Measurements from ENCODE around the gene TSPAN14. TPM values are rescaled to one million over a fixed set of nuclear protein-coding genes. Genes with fewer than 3 reads are reported as not detected.
A peak's percentile ranks its signal among the peaks of the same experiment; 100 is the strongest.

TSPAN14 gene
- total RNA-seq (100 to 1,000 TPM; 167 to 168 TPM), total RNA-seq (32.6 to 452 (median 180) reads per million in 172 experiments)
- 131 TPM for polyA plus RNA-seq (2013, experiment 1 of 2)
- polyA plus RNA-seq (2013, experiment 2 of 2): 122 TPM

- Mint-ChIP-seq H3K36me3 (ENCODE audit: low read depth) (peaks cover 36% of the 10 kb centered on the region), H3K27ac (peak within 1 kb of the TSS; percentile 92), H3K4me1 (ENCODE audit: low read depth) (peaks cover 37% of the 10 kb centered on the region), H3K27me3 (no peaks in the 10 kb centered on the region), H3K9me3 (no peaks in the 10 kb centered on the region), H3K4me3 (peak within 1 kb of the TSS; percentile 95)
- peak; percentile 50 to 90 (median 76) for DNase-seq
- ATAC-seq (ENCODE audit: poor library complexity): peak; percentile 61
- no peak for TF ChIP-seq CTCF (IDR thresholded peaks at IDR 0.05)
- no peaks in the 10 kb centered on the region for H3K9me3 ChIP-seq (ENCODE audit: control insufficient read depth in 1 of 2, insufficient read depth in 1 of 2, low read length in 2 of 2)
- peak within 1 kb of the TSS; percentile 97 for H3K4me3 ChIP-seq (ENCODE audit: low read length)
- intact Hi-C loops (cut with DNase I, micrococcal nuclease): loop anchor here in 1 of 2 experiments (2.0 kb wide), 1 partner anchor 33 kb away; no protein-coding TSS in a partner anchor
- POLR2A ChIA-PET: interaction anchor here (0.6 to 21.7 kb wide), 9 partner anchors 10 to 54 kb away, joined by 3 to 420 read pairs (median 7); no protein-coding TSS in a partner anchor
- CTCF ChIA-PET: interaction anchor here (1.3 to 19.9 kb wide), 3 partner anchors 9 to 47 kb away, joined by 4 to 250 read pairs (median 7); no protein-coding TSS in a partner anchor
- no peaks in the 10 kb centered on the region for H3K27me3 ChIP-seq (ENCODE audit: control insufficient read depth in 1 of 2, insufficient read depth in 2 of 2, low read length in 2 of 2)
- H3K36me3 ChIP-seq (ENCODE audit: insufficient read depth, low read length): no peaks in the 10 kb centered on the region
- H3K4me1 ChIP-seq (ENCODE audit: insufficient read depth, low read length): peaks cover 48% of the 10 kb centered on the region
- H3K27ac ChIP-seq (ENCODE audit: low read depth in 1 of 2, low read length in 2 of 2): peak within 1 kb of the TSS; percentile 67 to 80
Observed at GRCh38 chr10:80453842-80454512, at the start of gene TSPAN14. Gene TSPAN14, plus strand, starts transcription at chr10:80454310. Its CDS starts 34,924 bp downstream, at chr10:80489234.

- Histone ChIP-seq H3K27me3 (ENCODE audit: control insufficient read depth in 1 of 2, insufficient read depth in 2 of 2, low read length in 2 of 2) (no peaks in the 10 kb centered on the region), H3K36me3 (ENCODE audit: insufficient read depth, low read length) (no peaks in the 10 kb centered on the region), H3K27ac (ENCODE audit: low read depth in 1 of 2, low read length in 2 of 2) (no peak overlapping the region), H3K9me3 (ENCODE audit: control insufficient read depth in 1 of 2, insufficient read depth in 1 of 2, low read length in 2 of 2) (no peaks in the 10 kb centered on the region), H3K4me1 (ENCODE audit: insufficient read depth, low read length) (peaks cover 19% of the 10 kb centered on the region), H3K4me3 (ENCODE audit: low read length) (no peak overlapping the region)
- H3K36me3 Mint-ChIP-seq (ENCODE audit: low read depth): peaks cover 4% of the 10 kb centered on the region
- CTCF ChIA-PET: interaction anchor here (0.6 to 1.8 kb wide), 5 partner anchors 8 to 101 kb away, joined by 3 to 7 read pairs (median 5); no protein-coding TSS in a partner anchor
- POLR2A ChIA-PET: interaction anchor here (1.5 kb wide), 1 partner anchor 94 kb away, joined by 4 read pairs; no protein-coding TSS in a partner anchor
- TF ChIP-seq CTCF (IDR thresholded peaks at IDR 0.05): no peak
- no peaks in the 10 kb centered on the region for H3K9me3 Mint-ChIP-seq
- ATAC-seq (ENCODE audit: poor library complexity) (no peak), DNase-seq (no peak)
- peaks cover 21% of the 10 kb centered on the region for H3K4me1 Mint-ChIP-seq (ENCODE audit: low read depth)
- no peak overlapping the region for H3K4me3 Mint-ChIP-seq
- H3K27ac Mint-ChIP-seq: no peak overlapping the region
- intact Hi-C loops (cut with DNase I, micrococcal nuclease): no loop called here
- no peaks in the 10 kb centered on the region for H3K27me3 Mint-ChIP-seq
Observed at GRCh38 chr10:80405035-80405434, 49.1 kb upstream of the TSPAN14 start.

- no peak overlapping the region for H3K4me3 Mint-ChIP-seq
- no peak overlapping the region for H3K27ac ChIP-seq (ENCODE audit: low read depth in 1 of 2, low read length in 2 of 2)
- intact Hi-C loops (cut with DNase I, micrococcal nuclease): no loop called here
- no peak overlapping the region for H3K27ac Mint-ChIP-seq
- no peak overlapping the region for H3K4me3 ChIP-seq (ENCODE audit: low read length)
- H3K36me3 ChIP-seq (ENCODE audit: insufficient read depth, low read length): no peaks in the 10 kb centered on the region
- no peaks in the 10 kb centered on the region for H3K9me3 Mint-ChIP-seq
- no peaks in the 10 kb centered on the region for H3K27me3 Mint-ChIP-seq
- no peaks in the 10 kb centered on the region for H3K27me3 ChIP-seq (ENCODE audit: control insufficient read depth in 1 of 2, insufficient read depth in 2 of 2, low read length in 2 of 2)
- ATAC-seq (ENCODE audit: poor library complexity): no peak
- CTCF ChIA-PET: interaction anchor here (0.6 to 1.8 kb wide), 5 partner anchors 9 to 100 kb away, joined by 3 to 7 read pairs (median 5); no protein-coding TSS in a partner anchor
- no peak for DNase-seq
- TF ChIP-seq CTCF (IDR thresholded peaks at IDR 0.05): no peak
- peaks cover 4% of the 10 kb centered on the region for H3K36me3 Mint-ChIP-seq (ENCODE audit: low read depth)
- peaks cover 19% of the 10 kb centered on the region for H3K4me1 ChIP-seq (ENCODE audit: insufficient read depth, low read length)
- H3K4me1 Mint-ChIP-seq (ENCODE audit: low read depth): peaks cover 26% of the 10 kb centered on the region
- H3K9me3 ChIP-seq (ENCODE audit: control insufficient read depth in 1 of 2, insufficient read depth in 1 of 2, low read length in 2 of 2): no peaks in the 10 kb centered on the region
- POLR2A ChIA-PET: interaction anchor here (1.5 kb wide), 1 partner anchor 93 kb away, joined by 4 read pairs; no protein-coding TSS in a partner anchor
Observed at GRCh38 chr10:80405626-80406025, 48.5 kb upstream of the TSPAN14 start.
